Spleen (tissue), 7 donors: ENCODE results near the gene KCNAB1.

Experiments used
- POLR2A ChIP-seq, 3 donors: fragments of 450-650 bp; IDR thresholded peaks; one replicate each; pipeline ENCODE4 v1.5.1; 2017; ENCODE audit warnings: antibody characterized with exemption in 3 of 3, mild to moderate bottlenecking in 1 of 3
- POLR2AphosphoS5 ChIP-seq, 3 donors: sonication (generic); formaldehyde crosslinking; IDR thresholded peaks; one replicate each; pipeline ENCODE4 v1.5.1; 2017; ENCODE audit warnings: antibody characterized with exemption in 3 of 3
- TF ChIP-seq, protein P1 (sequence below), 11 experiments: fragments of 200-600 bp in 7 of 11; fragments of 450-650 bp in 4 of 11; sonication (generic) in 4 of 11; IDR thresholded peaks in 8 of 11; conservative IDR thresholded peaks in 3 of 11; 1 replicate in 7 of 11; 2 replicates in 4 of 11; pipeline versions ENCODE4 v1.4.0 to v1.8.0; 2016 to 2021; ENCODE audit warnings: antibody characterized with exemption in 11 of 11, inconsistent platforms in 4 of 11, mild to moderate bottlenecking in 1 of 11
- donor health status: DM: no; HTN: no; CAD: no; lungs with moderate emphysema.
- donor health status: DM: no; HTN: no; CAD: no.
- donor health status: DM: no; HTN: no; CAD: no.

DNA sequence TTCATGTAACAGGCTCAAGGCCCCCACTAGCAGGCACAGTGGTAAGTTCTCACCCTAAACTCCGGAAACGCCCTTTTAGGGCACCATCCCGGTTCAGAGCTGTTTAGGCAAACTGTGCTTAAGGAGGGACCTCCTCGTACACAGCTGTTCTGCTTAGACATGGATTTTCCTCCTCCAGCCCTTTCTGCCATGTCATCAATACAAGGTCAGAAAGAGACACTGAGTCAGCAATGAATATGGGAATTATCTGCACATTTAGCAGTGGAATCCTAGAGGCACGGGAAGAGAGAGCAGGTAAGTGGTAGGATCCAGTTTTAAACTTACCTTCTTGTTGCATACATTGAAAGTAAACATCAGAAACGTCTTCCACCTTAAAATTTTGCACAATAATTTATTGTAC lies 107.3 kb downstream of the KCNAB1 start:
- TF ChIP-seq, protein P1, sequence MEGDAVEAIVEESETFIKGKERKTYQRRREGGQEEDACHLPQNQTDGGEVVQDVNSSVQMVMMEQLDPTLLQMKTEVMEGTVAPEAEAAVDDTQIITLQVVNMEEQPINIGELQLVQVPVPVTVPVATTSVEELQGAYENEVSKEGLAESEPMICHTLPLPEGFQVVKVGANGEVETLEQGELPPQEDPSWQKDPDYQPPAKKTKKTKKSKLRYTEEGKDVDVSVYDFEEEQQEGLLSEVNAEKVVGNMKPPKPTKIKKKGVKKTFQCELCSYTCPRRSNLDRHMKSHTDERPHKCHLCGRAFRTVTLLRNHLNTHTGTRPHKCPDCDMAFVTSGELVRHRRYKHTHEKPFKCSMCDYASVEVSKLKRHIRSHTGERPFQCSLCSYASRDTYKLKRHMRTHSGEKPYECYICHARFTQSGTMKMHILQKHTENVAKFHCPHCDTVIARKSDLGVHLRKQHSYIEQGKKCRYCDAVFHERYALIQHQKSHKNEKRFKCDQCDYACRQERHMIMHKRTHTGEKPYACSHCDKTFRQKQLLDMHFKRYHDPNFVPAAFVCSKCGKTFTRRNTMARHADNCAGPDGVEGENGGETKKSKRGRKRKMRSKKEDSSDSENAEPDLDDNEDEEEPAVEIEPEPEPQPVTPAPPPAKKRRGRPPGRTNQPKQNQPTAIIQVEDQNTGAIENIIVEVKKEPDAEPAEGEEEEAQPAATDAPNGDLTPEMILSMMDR (IDR thresholded peaks at IDR 0.05 in 8 of 11, conservative IDR thresholded peaks at IDR 0.05 in 3 of 11): no peak
- TF ChIP-seq POLR2A (IDR thresholded peaks at IDR 0.05) (no peak), POLR2AphosphoS5 (IDR thresholded peaks at IDR 0.05) (no peak)
